NCI-H2196 (cell line): ENCODE data around the gene SUN3.
"Not testable (repeated sequence)": the region's sequence is repeated elsewhere in the genome, so short reads cannot be mapped to it uniquely, and the experiment has no call there.

ENCODE experiments used
- DNase-seq: peaks from one replicate; lab custom pipeline; 2025; ENCODE audit not compliant: unreplicated experiment; lab: John Stamatoyannopoulos, UW

Gene SUN3

DNA sequence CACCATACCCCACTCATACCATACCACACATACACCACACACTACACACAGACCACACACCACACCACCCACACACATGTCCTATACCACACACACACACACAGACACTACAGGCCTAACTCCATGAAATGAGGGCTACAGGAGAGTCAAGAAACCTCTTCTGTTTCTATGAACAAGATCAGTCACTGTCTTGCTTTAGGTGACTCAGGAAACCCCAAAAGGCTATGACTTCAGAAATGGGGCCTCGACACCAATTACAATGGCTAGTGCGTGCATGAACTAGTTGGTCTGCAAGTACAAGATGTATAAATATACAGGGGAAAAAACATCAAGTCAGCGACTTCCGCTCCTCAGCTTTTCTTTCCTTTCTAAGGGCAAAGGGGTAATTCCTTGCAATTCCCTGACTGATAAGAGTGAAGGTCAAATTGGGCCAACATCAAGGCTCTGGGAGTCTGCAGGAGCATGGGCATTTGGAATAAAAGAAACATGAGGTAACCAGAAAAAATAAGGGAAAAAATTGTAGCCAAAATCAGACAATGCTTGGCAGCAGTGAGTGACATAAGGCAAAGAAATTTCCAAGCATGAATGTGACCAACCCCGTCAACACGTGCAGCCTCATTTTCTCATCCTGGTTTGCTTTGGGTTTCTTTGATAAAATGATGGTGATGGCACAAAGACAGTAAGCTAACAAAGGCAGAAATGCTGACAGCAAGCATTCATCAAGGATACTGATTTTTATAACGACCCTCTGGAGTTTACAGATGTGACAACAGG lies 82.1 kb downstream of the SUN3 start:
- DNase-seq, result no peak

DNA sequence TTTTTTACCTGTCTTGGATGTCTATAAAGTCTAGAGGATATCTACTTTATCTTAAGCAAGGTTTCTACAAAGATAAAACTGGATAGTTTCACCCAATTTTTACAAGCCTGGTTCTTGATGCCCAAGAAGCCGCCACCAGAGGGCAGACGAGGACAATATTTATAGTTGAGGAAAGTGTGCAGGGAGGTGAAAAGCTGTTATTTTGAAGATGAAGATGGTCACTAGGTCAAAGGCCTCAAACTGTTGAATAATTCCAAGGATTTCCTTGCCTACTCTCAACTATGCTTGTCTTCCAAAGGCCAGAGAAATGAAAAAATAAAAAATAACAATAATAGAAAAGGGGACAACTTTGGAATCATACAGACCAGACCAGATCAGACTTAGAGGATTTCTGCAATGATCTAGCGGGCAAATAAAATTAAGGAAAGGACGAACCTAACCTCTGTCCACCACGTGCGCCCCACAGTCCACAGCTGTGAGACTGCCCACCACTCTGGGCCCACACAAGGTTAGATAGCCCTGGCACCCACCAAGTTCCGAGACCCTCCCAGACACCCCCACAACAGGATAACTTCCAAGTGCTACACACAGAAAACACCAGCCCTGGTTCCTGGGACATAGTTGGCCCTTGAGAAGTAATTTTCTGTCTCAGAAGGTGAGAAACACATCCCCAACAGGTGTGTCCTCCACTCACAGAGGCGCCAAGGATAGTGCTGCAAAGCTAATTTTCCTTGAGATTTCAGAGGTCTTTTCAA lies 83.5 kb downstream of the SUN3 start:
- DNase-seq, result peak; percentile 72

DNA sequence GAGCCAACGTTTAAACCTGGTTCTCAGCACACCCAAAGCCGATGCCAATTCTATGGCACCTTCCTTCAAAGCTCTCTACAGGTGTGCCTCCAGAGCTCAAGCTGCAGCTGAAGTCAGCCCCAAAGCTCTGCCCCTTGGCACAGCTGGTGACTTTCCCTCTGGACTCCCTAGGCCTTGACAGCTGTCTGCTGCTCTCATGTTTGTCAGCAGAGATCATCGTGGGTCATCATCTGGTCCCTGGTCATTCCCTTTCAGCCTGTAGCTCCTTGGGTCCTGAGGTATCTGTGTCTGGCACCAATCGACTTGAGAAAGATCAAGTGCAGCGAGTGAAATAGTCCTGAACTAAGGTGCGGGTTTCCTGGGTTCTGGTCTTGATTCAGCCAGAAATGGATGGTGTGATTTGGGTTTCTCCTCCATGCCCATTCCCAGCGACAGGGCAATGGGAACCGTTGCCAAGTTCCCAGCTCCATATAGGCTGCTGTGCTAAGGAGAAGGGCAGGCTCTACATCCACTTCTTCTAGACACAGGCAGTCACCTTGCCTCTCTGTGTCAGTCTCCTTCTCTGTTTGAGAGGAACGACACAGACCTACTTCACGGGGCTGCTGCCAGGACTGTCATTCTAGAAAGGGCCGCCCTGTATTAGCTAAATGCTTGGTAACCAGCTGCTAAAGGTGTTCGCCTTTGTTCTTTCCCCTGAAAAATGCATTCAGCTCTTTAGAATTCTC lies 84.2 kb downstream of the SUN3 start:
- no peak for DNase-seq

DNA sequence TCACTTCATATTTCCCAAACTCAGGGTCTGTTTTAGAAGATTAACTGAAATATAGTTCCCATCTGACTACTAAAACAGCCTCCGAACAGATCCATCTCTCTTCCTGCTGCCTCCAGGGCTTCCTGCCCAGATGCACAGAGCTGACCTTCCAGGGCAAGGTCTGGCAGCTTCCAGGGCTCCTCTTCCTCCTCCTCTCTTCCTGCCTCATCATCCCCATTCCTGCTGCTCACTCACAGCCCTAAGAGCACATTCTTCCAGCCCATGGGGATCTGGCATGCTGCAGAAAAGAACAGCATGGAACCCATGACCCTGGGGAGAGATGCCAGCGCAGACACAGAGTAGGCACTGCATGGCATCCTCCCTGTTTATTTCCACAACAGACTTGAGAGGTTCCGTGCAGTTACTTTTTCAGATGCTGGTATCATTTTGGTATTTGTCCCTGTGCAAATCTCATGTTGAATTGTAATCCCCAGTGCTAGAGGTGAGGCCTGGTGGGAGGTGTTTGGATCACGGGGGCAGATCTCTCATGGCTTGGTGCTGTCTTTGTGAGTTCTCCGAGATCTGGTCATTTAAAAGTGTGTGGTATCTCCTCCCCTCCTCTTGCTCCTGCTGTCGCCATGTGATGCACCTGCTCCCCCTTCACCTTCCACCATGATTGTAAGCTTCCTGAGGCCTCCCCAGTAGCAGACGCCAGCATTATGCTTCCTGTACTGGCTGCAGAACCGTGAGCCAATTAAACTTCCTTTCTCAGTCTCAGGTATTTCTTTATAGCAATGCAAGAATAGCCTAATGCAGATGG lies 85.0 kb downstream of the SUN3 start:
- DNase-seq, result no peak

DNA sequence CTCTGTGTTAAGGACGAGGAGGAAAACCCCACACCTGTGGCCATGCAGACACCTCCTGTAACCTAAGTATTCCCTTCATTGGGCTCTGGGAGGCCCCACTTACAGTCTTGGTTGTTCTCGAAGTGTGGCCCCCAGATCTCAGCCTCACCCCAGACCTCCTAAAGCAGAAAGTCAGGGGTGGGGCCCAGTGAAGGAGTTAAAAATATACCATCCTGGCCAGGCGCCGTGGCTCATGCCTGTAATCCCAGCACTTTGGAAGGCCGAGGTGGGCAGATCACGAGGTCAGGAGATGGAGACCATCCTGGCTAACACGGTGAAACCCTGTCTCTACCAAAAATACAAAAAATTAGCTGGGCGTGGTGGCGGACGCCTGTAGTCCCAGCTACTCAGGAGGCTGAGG lies 86.3 kb downstream of the SUN3 start:
- DNase-seq, result not testable (repeated sequence)

DNA sequence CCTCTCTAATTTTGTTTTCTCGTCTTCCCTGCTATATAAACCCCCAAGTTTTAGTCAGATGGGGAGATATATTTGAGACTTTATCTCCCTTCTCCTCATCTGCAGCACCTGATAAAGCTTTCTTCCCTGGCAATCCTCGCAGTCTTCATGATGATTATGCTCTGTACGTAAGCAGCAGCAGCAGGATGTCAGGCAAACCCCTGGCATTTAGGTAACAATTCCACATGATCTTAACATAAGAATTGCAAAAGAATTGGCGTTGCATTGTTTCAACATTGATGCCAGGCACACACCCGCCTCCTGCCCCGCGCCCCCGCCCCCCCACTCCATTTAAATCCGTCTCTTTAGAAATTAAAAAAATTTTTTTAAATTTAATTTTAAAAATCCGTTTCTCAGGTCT lies 86.8 kb downstream of the SUN3 start:
- DNase-seq, result no peak

DNA sequence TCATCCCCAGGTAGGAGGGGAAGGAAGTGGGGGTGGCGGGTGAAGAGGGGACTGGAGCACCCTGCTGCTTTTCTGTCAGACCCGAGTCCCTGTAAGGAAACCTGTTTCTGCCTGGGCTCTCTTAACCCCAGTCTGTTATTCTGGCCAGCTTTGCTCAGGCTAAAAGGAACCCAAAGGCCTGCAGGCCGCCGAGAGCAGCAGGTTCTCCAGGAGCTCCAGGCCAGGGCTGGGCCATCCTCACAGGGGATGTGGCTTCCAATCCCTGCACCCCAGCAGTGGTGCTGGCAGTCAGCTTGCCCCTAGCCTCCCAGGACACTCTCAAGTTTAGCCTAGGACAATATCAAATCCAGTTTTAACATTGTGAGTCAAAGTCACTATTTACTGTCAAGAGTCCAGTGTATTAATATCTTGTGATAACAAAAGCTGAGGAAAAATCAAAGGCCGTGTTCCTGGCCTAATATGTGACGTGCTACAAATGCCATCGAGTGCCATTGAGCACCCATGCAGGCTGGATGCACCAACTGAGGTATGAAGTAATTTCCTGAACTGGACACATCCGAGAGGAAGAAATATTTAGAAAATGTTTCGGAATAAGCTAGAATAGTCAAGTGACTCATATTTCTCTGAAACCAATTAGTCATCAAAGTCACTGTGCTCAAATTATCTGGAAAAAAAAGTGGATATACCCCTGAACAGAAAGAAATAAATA lies 87.6 kb downstream of the SUN3 start:
- no peak for DNase-seq

DNA sequence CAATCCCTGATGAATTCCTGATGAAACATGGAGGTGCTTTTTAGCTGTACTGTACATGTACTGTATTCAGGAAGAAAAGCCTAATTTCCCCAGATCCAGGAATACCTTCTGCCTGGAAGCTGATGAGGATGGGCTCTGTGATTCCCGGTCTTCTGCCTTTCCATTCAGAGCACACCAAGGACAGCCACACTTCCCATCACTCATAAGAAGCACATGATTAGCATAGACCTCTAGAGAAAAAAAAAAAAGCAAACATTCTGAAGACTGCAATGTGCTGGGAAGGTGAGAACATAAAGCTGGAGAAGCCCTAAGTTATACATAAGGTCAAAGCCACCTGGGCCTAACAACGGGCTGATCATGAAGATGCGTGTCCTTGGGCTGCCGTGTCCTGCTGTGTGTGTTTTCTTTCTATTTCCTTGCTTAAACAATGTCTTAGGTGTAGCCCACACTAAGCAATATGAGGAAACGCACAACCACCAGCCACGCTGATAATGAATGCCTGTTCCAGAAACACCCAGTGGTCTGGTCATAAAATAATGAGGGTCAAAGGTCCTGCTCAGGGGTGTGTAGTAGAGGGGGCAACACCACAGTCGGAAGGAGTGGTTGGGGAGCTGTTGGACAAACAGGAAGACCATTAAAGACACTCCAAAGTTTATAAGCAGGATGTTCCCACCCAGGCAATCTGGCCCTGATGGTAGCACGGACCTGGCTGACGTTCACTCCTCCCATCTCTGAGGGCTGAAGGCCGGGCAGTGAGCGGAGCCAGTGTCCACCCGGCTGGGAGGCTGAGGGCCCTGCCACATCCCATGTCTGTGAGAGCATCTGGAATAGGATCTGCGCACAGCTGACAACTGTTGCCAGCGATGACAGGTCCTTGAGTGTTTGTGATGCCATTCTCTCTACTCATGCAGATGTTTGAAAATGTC lies 88.6 kb downstream of the SUN3 start:
- DNase-seq, result no peak

DNA sequence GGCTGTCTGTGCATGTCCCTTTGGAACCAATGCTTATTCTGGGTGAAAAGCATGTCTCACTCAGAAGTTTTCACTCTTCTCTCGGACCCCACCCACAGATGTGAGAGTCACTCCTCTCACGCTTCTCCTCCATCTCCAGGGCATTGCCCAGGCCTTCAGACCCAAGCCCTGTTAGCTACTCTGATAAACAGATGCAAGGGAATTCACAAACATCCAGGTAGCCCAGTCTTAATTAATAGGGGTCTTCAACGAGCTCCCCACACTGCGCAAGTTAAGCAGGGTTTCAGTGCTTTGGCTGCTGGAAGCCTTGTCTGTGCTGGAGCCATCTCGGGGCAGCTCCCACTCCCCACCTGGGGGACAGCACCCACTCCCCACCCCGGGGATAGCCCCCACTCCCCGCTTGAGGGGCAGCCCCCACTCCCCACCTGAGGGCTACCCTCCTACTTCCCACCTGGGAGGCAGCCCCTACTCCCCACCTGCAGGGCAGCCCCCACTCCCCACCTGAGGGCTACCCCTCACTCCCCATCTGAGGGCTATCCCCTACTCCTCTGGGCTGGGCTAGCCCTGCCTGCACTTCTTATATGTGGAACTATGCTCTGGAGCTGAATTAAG lies 89.4 kb downstream of the SUN3 start:
- no peak for DNase-seq

DNA sequence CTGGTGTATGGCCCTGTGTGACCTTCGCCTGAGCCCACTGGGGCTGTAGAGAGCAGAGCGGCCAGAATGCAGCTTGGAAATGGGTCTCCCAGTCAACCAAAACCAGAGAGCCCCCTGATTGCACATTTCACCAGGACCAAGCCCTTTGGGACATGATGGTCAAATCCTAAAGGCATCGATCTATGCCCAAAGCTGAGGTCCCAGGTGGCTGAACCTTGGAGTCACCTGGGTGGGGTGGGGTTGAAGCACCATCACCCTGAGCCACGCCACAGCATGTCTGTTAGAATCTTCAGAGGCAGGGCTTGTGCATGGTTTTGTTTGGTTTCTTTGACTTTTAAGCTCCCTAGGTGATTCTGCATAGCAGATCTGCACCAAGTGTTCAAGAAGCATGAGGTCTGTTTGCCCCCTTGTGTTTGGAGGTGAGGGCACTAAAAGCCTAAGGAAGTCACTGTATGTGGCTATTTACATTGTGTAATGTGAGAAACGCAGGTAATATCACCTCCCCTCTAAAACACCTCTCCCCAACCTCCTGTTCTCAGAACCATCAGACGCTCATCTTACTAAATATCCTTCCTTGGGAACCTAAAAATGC lies 90.2 kb downstream of the SUN3 start:
- no peak for DNase-seq

DNA sequence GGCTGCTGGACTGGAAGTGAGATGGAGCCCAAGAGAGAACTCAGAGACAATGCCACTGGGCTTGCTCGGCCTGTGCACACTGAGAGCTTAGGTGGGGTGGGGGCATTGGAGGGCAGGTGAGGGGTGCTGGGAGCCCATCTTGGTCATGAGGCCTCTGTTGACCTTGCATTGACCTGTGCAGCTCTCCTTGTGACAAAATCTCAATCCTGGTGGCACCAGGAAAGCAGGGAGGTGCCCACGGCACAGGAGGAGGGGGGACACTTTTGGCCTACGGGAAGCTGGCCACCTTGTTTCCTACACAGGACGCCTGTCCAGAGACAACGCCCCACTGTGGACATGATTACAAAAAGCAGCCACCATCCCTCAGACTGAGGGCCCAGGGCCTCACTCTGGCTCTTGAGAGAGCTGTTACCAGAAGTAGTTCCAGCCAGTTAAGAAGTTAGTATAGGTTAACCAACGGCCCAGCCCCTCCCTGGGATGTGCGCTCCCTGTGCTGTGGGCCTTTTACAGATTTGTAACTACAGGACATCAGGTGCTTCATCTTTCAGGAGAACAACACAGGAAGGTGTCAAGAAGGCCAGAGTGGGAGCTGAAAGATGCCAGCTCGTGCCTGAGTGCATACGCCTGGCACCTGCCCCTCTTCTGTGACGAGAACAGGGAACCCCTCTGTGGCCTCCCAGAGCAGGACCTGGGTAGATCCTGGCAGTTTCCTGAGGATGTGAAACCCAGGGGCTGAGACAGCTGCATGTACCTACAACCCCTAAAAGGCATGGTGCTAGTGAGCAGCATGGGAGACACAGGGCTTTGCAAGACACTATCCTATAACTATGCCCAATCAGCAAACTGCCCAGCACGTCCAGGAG lies 91.0 kb downstream of the SUN3 start:
- no peak for DNase-seq
